Stimulated activated naive CD8-positive, alpha-beta T cell treated with anti-CD3 and anti-CD28 coated beads, Interleukin-15, Interleukin-2, amounts not matched to agents 100 ng/mL and 50 ng/mL, for 24 hours (primary cell): Measurements from ENCODE around the gene PLN.

Experiments
- H3K27ac Mint-ChIP-seq: one replicate; pipeline ENCODE4 v1.8.0; 2021; ENCODE audit warnings: mild to moderate bottlenecking, mixed read lengths
- H3K27me3 Mint-ChIP-seq: one replicate; pipeline ENCODE4 v1.8.0; 2021; ENCODE audit warnings: mixed read lengths
- H3K36me3 Mint-ChIP-seq: one replicate; pipeline ENCODE4 v1.8.0; 2021; ENCODE audit warnings: low read depth, mixed read lengths
- H3K4me1 Mint-ChIP-seq: one replicate; pipeline ENCODE4 v1.8.0; 2021; ENCODE audit warnings: low read depth, mixed read lengths
- H3K4me3 Mint-ChIP-seq: one replicate; pipeline ENCODE4 v1.8.0; 2021; ENCODE audit warnings: mild to moderate bottlenecking, mixed read lengths
- H3K9me3 Mint-ChIP-seq: one replicate; pipeline ENCODE4 v1.8.0; 2021; ENCODE audit warnings: mixed read lengths

PLN gene

DNA sequence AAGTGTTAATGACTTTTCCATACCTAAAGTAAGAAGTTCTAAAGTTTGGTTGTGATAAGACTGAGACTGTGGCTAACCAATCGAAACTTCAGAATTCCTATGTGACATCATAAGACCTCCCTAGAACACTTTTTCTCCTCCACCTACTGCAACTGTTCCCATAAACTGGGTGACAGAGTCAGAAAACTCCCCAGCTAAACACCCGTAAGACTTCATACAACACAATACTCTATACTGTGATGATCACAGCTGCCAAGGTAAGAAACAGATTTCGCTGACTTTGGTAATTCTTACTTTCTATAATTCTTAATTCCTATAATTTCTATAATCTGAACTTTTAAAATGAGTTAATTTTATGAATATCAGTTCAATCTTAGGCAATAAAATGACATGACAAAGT is at the start of gene PLN:
TSS of gene PLN (plus strand) at position 161 of the 400 bp plus-strand sequence. CDS start 10,626 bp downstream, outside the sequence.
- no peaks in the 10 kb centered on the region for H3K9me3 Mint-ChIP-seq
- no peaks in the 10 kb centered on the region for H3K27me3 Mint-ChIP-seq
- H3K4me1 Mint-ChIP-seq = peaks cover 48% of the 10 kb centered on the region
- H3K36me3 Mint-ChIP-seq = peaks cover 19% of the 10 kb centered on the region
- H3K4me3 Mint-ChIP-seq = no peak within 1 kb of the TSS
- H3K27ac Mint-ChIP-seq = peak within 1 kb of the TSS; percentile 18

GRCh38 chr6:118500130-118501015 is 47.7 kb upstream of the PLN start:
- Mint-ChIP-seq H3K27ac (no peak overlapping the region), H3K4me3 (no peak overlapping the region), H3K27me3 (no peaks in the 10 kb centered on the region), H3K9me3 (peaks cover 7% of the 10 kb centered on the region), H3K36me3 (peaks cover 77% of the 10 kb centered on the region), H3K4me1 (peaks cover 13% of the 10 kb centered on the region)

- H3K36me3 Mint-ChIP-seq = peaks cover 78% of the 10 kb centered on the region
- no peak overlapping the region for H3K27ac Mint-ChIP-seq
- peaks cover 7% of the 10 kb centered on the region for H3K9me3 Mint-ChIP-seq
- no peak overlapping the region for H3K4me3 Mint-ChIP-seq
- H3K4me1 Mint-ChIP-seq = peaks cover 8% of the 10 kb centered on the region
- H3K27me3 Mint-ChIP-seq = no peaks in the 10 kb centered on the region
Observed at GRCh38 chr6:118501099-118501498, 47.0 kb upstream of the PLN start.

- H3K4me3 Mint-ChIP-seq = no peak overlapping the region
- no peaks in the 10 kb centered on the region for H3K27me3 Mint-ChIP-seq
- peaks cover 78% of the 10 kb centered on the region for H3K36me3 Mint-ChIP-seq
- H3K27ac Mint-ChIP-seq = no peak overlapping the region
- peaks cover 7% of the 10 kb centered on the region for H3K9me3 Mint-ChIP-seq
- H3K4me1 Mint-ChIP-seq = peaks cover 8% of the 10 kb centered on the region
Observed at GRCh38 chr6:118501765-118502164, 46.3 kb upstream of the PLN start.

GRCh38 chr6:118502169-118502568 is 45.9 kb upstream of the PLN start:
- H3K9me3 Mint-ChIP-seq = peaks cover 7% of the 10 kb centered on the region
- H3K4me3 Mint-ChIP-seq = no peak overlapping the region
- H3K27ac Mint-ChIP-seq = no peak overlapping the region
- H3K4me1 Mint-ChIP-seq = peaks cover 7% of the 10 kb centered on the region
- no peaks in the 10 kb centered on the region for H3K27me3 Mint-ChIP-seq
- H3K36me3 Mint-ChIP-seq = peaks cover 74% of the 10 kb centered on the region

DNA sequence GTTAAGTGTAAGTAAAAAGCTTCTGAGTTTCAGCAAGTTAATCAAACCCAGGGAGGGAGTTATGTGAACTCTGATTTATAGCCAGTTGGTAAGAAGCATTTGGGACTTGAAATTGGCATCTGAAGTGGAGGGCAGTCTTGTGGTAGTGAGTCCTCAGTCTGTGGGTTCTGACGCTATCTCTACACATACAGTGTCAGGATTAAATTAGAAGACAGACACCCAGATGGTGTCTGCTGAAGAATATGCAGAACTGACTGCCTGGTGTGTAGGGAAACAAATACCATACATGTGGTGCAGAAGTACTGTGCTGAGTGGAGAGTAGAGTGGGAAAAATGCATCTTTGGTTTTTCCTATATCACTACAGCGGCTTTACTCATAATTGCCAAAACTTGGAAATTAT is 43.5 kb upstream of the PLN start:
- H3K4me3 Mint-ChIP-seq = no peak overlapping the region
- H3K27me3 Mint-ChIP-seq = no peaks in the 10 kb centered on the region
- no peak overlapping the region for H3K27ac Mint-ChIP-seq
- peaks cover 59% of the 10 kb centered on the region for H3K36me3 Mint-ChIP-seq
- H3K4me1 Mint-ChIP-seq = peaks cover 6% of the 10 kb centered on the region
- H3K9me3 Mint-ChIP-seq = peaks cover 7% of the 10 kb centered on the region

DNA sequence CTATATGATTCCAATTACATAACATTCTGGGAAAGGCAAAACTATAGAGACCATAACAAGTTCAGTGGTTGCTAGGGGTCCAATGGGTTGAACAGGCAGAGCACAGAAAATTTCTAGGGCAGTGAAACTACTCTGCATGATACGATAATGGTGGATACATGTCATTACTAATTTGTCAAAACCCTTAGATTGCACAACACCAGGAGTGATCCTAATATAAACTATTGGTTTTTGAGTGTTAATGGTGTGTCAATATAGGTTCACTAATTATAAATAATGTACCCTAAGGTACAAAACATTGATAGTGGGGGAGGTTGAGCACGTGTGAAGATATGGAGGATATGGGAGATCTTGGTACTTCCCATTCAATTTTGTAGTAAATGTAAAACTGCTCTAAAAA is 42.4 kb upstream of the PLN start:
- H3K4me3 Mint-ChIP-seq = no peak overlapping the region
- no peaks in the 10 kb centered on the region for H3K27me3 Mint-ChIP-seq
- H3K9me3 Mint-ChIP-seq = peaks cover 7% of the 10 kb centered on the region
- H3K27ac Mint-ChIP-seq = no peak overlapping the region
- H3K4me1 Mint-ChIP-seq = peaks cover 4% of the 10 kb centered on the region
- peaks cover 52% of the 10 kb centered on the region for H3K36me3 Mint-ChIP-seq

DNA sequence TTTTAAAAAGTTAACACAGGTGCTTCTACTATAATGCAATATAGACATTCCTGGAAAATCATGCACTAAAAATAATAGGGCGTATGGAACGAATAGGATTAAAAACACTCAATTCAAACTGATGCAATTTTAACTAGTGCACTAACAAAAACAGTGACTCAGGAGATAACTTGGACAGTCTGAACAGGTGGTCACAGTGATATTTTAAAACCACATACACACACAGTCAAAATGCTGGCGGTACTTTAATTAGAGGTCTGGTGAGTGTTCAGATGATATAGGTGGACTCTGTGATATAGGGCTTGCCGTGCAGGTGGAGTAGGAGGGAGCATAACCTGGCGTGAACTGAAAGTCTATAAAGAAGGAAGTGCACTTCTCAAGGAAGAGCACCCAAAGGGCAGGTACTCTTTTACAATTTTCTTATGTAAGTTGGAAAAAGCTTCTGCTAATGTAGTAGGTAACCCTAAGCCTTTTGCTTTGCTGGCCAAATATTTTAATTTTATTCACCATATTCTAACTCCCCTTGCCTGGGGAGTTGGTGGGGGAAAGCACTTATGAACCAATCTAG is 41.9 kb upstream of the PLN start:
- Mint-ChIP-seq H3K27ac (no peak overlapping the region), H3K27me3 (no peaks in the 10 kb centered on the region), H3K4me1 (peaks cover 4% of the 10 kb centered on the region), H3K9me3 (peaks cover 7% of the 10 kb centered on the region), H3K4me3 (no peak overlapping the region), H3K36me3 (peaks cover 47% of the 10 kb centered on the region)

GRCh38 chr6:118507636-118508035 is 40.5 kb upstream of the PLN start:
- H3K27ac Mint-ChIP-seq = no peak overlapping the region
- no peaks in the 10 kb centered on the region for H3K27me3 Mint-ChIP-seq
- no peaks in the 10 kb centered on the region for H3K9me3 Mint-ChIP-seq
- peaks cover 40% of the 10 kb centered on the region for H3K36me3 Mint-ChIP-seq
- H3K4me1 Mint-ChIP-seq = peaks cover 4% of the 10 kb centered on the region
- H3K4me3 Mint-ChIP-seq = no peak overlapping the region

DNA sequence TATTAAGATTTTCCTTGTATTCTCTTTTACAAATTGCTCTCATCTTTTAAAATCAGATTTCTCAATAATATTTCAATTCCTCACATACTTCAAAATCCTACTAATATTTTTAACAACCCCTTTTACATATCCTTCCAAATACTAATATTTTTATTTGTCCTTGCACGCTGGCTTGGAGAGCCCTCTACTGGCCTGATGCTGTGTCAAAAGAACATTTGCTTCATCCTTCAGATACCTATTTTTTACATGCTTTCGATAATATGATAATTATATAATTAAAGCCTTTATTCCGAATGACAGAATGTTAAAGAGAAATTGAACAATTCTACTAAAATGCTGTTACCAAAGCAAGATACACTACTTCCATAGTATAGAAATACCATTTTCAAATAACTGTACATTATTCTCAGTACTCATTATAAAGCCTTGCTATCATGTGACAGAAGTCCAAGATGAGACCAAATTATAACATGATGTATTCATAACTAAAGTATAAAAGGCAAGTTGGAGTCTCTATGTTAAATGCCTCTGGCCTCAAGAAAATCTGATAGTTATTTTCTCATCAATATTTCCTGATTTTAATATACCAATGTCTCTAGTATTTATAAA is 39.0 kb upstream of the PLN start:
- Mint-ChIP-seq H3K4me3 (no peak overlapping the region), H3K27ac (no peak overlapping the region), H3K9me3 (no peaks in the 10 kb centered on the region), H3K27me3 (no peaks in the 10 kb centered on the region), H3K36me3 (peaks cover 34% of the 10 kb centered on the region), H3K4me1 (peaks cover 4% of the 10 kb centered on the region)

GRCh38 chr6:118511930-118512715 is 36.0 kb upstream of the PLN start:
- Mint-ChIP-seq H3K4me3 (no peak overlapping the region), H3K36me3 (peaks cover 30% of the 10 kb centered on the region), H3K4me1 (peaks cover 5% of the 10 kb centered on the region), H3K27ac (no peak overlapping the region), H3K27me3 (no peaks in the 10 kb centered on the region), H3K9me3 (no peaks in the 10 kb centered on the region)

- Mint-ChIP-seq H3K4me3 (no peak overlapping the region), H3K27me3 (no peaks in the 10 kb centered on the region), H3K36me3 (peaks cover 50% of the 10 kb centered on the region), H3K27ac (no peak overlapping the region), H3K4me1 (peaks cover 5% of the 10 kb centered on the region), H3K9me3 (peaks cover 8% of the 10 kb centered on the region)
Observed at GRCh38 chr6:118514689-118515088, 33.4 kb upstream of the PLN start.

GRCh38 chr6:118522422-118522821 is 25.7 kb upstream of the PLN start:
- Mint-ChIP-seq H3K27ac (no peak overlapping the region), H3K9me3 (peaks cover 8% of the 10 kb centered on the region), H3K36me3 (peaks cover 63% of the 10 kb centered on the region), H3K4me3 (no peak overlapping the region), H3K4me1 (peaks cover 16% of the 10 kb centered on the region), H3K27me3 (no peaks in the 10 kb centered on the region)

GRCh38 chr6:118523216-118523615 is 24.9 kb upstream of the PLN start:
- peaks cover 57% of the 10 kb centered on the region for H3K36me3 Mint-ChIP-seq
- peaks cover 6% of the 10 kb centered on the region for H3K9me3 Mint-ChIP-seq
- H3K4me1 Mint-ChIP-seq = peaks cover 16% of the 10 kb centered on the region
- H3K4me3 Mint-ChIP-seq = no peak overlapping the region
- H3K27me3 Mint-ChIP-seq = no peaks in the 10 kb centered on the region
- no peak overlapping the region for H3K27ac Mint-ChIP-seq

- Mint-ChIP-seq H3K36me3 (peaks cover 51% of the 10 kb centered on the region), H3K9me3 (no peaks in the 10 kb centered on the region), H3K4me3 (no peak overlapping the region), H3K27ac (no peak overlapping the region), H3K27me3 (no peaks in the 10 kb centered on the region), H3K4me1 (peaks cover 16% of the 10 kb centered on the region)
Observed at GRCh38 chr6:118524686-118525085, 23.4 kb upstream of the PLN start.
